GM12864 (cell line): ENCODE measurements around the gene ENHO.
"Not testable (repeated sequence)": the region's sequence is repeated elsewhere in the genome, so short reads cannot be mapped to it uniquely, and the experiment has no call there.

Experiments
- DNase-seq: peaks from one replicate; pipeline ENCODE4 v3.0.0-alpha.2; 2011; ENCODE audit warnings: low read depth
- H3K4me3 ChIP-seq: 2 replicates; pipeline ENCODE4 v1.5.1; 2011; ENCODE audit warnings: mild to moderate bottlenecking, low read depth, low read length, control low read depth
- CTCF ChIP-seq: IDR thresholded peaks from 2 replicates; pipeline ENCODE4 v1.5.1; 2011; ENCODE audit warnings: low read depth, mild to moderate bottlenecking, moderate library complexity, low read length, control low read depth, inconsistent platforms; ENCODE audit errors: missing control alignments

Gene ENHO

GRCh38 chr9:34546102-34546833, 23.5 kb upstream of the ENHO start:
- DNase-seq: no peak
- H3K4me3 ChIP-seq: no peak overlapping the region
- TF ChIP-seq CTCF: no peak

- H3K4me3 ChIP-seq: no peak overlapping the region
- no peak for TF ChIP-seq CTCF
- no peak for DNase-seq
Observed at GRCh38 chr9:34545497-34545896, 22.7 kb upstream of the ENHO start.

GRCh38 chr9:34544035-34544434, 21.2 kb upstream of the ENHO start:
- no peak overlapping the region for H3K4me3 ChIP-seq
- TF ChIP-seq CTCF: no peak
- DNase-seq: no peak

GRCh38 chr9:34541540-34541939, 18.8 kb upstream of the ENHO start:
- no peak for DNase-seq
- no peak for TF ChIP-seq CTCF
- no peak overlapping the region for H3K4me3 ChIP-seq

GRCh38 chr9:34540827-34541226, 18.0 kb upstream of the ENHO start:
- no peak for TF ChIP-seq CTCF
- H3K4me3 ChIP-seq: no peak overlapping the region
- DNase-seq: no peak

GRCh38 chr9:34536685-34537084, 13.9 kb upstream of the ENHO start:
- no peak for TF ChIP-seq CTCF
- no peak for DNase-seq
- no peak overlapping the region for H3K4me3 ChIP-seq

- not testable (repeated sequence) for H3K4me3 ChIP-seq, DNase-seq
Observed at GRCh38 chr9:34532041-34532440, 9.3 kb upstream of the ENHO start.

- DNase-seq: no peak
- TF ChIP-seq CTCF: no peak
- H3K4me3 ChIP-seq: no peak overlapping the region
Observed at GRCh38 chr9:34526026-34526425, 3.2 kb upstream of the ENHO start.
